Gastroesophageal sphincter (tissue), 4 donors: ENCODE results near the gene THBS2. TPM values are rescaled to one million over a fixed set of nuclear protein-coding genes. Genes with fewer than 3 reads are reported as not detected.

Source experiments
- ATAC-seq: fragments of 150-250 bp; one replicate; pipeline ENCODE4 v1.9.1; 2016; ENCODE audit warnings: mild to moderate bottlenecking, moderate library complexity
- H3K27ac ChIP-seq, 4 donors: fragments of 200-600 bp; sonication (generic) in 3 of 4; 1 replicate in 3 of 4; 2 replicates in 1 of 4; pipeline ENCODE4 v1.5.1; 2016 to 2019
- H3K27me3 ChIP-seq: fragments of 200-600 bp; sonication (generic); one replicate; pipeline ENCODE4 v1.5.1; 2019
- H3K36me3 ChIP-seq, 2 donors: fragments of 200-600 bp; sonication (generic); one replicate each; pipeline ENCODE4 v1.5.1; 2019; ENCODE audit warnings: control low read depth in 1 of 2
- H3K4me1 ChIP-seq, 3 donors: fragments of 200-600 bp; sonication (generic); 1 replicate in 2 of 3; 2 replicates in 1 of 3; pipeline ENCODE4 v1.5.1; 2016 to 2019; ENCODE audit warnings: control low read depth in 2 of 3
- H3K4me3 ChIP-seq, 2 donors: fragments of 200-600 bp; sonication (generic); one replicate each; pipeline ENCODE4 v1.5.1; 2019; ENCODE audit warnings: mild to moderate bottlenecking in 1 of 2, moderate library complexity in 1 of 2
- H3K9me3 ChIP-seq, 3 donors: fragments of 200-600 bp; sonication (generic); one replicate each; pipeline ENCODE4 v1.5.1; 2017 to 2019; ENCODE audit warnings: control low read depth in 2 of 3
- CTCF ChIP-seq, 4 experiments: fragments of 200-600 bp in 2 of 4; fragments of 450-650 bp in 2 of 4; sonication (generic) in 1 of 4; IDR thresholded peaks; one replicate each; pipeline ENCODE4 v1.5.1; 2017 to 2019; ENCODE audit warnings: antibody characterized with exemption in 4 of 4, mild to moderate bottlenecking in 2 of 4, moderate library complexity in 2 of 4
- EP300 ChIP-seq: sonication (generic); formaldehyde crosslinking; IDR thresholded peaks from one replicate; pipeline ENCODE4 v1.6.1; 2017; ENCODE audit warnings: antibody characterized with exemption, mild to moderate bottlenecking
- POLR2A ChIP-seq, 2 donors: fragments of 450-650 bp; IDR thresholded peaks; one replicate each; pipeline ENCODE4 v1.6.1; 2017; ENCODE audit warnings: antibody characterized with exemption in 2 of 2, mild to moderate bottlenecking in 2 of 2, moderate library complexity in 1 of 2
- POLR2AphosphoS5 ChIP-seq: sonication (generic); formaldehyde crosslinking; IDR thresholded peaks from one replicate; pipeline ENCODE4 v1.6.1; 2017; ENCODE audit warnings: antibody characterized with exemption
- WGBS, 2 donors: methylation state at CpG; one replicate each; pipeline ENCODE4 v1.1.5; 2018; ENCODE audit warnings: low coverage in 1 of 2; 5-methylcytosine and 5-hydroxymethylcytosine counted together
- total RNA-seq, 4 donors: library from RNA; depleted of rRNA; stranded (reverse); fragments of >200 nt; gene quantifications; one replicate each; pipeline ENCODE4 v1.1.0, GENCODE V29; 2016

Gene THBS2
- total RNA-seq, 4 donors from 2014 or later = 21.5 to 41.9 (median 35.7) TPM

GRCh38 chr6:169240591-169241390 lies 12.9 kb downstream of the THBS2 start:
- Histone ChIP-seq H3K9me3 (no peaks in the 10 kb centered on the region), H3K4me1 (no peaks in the 10 kb centered on the region), H3K27ac (no peak overlapping the region), H3K27me3 (no peaks in the 10 kb centered on the region), H3K4me3 (no peak overlapping the region), H3K36me3 (peaks cover 0 to 25% of the 10 kb centered on the region in 2 donors)
- ATAC-seq = no peak
- TF ChIP-seq EP300 (no peak), CTCF (IDR thresholded peaks at IDR 0.05) (no peak), POLR2A (IDR thresholded peaks at IDR 0.05) (no peak), POLR2AphosphoS5 (no peak)
- 90 to 99% methylated on average over 12 to 16 of the region's 28 CpGs for WGBS, 2 donors

GRCh38 chr6:169240125-169240524 lies 13.5 kb downstream of the THBS2 start:
- Histone ChIP-seq H3K36me3 (peaks cover 0 to 25% of the 10 kb centered on the region in 2 donors), H3K9me3 (no peaks in the 10 kb centered on the region), H3K4me1 (no peaks in the 10 kb centered on the region), H3K27ac (no peak overlapping the region), H3K4me3 (no peak overlapping the region), H3K27me3 (no peaks in the 10 kb centered on the region)
- ATAC-seq = no peak
- WGBS, 2 donors = 77 to 81% methylated on average over 8 to 9 of the region's 11 CpGs
- TF ChIP-seq CTCF (IDR thresholded peaks at IDR 0.05) (no peak), POLR2AphosphoS5 (no peak), POLR2A (IDR thresholded peaks at IDR 0.05) (no peak), EP300 (no peak)

GRCh38 chr6:169239181-169239580 lies 14.5 kb downstream of the THBS2 start:
- H3K27me3 ChIP-seq = no peaks in the 10 kb centered on the region
- no peak for ATAC-seq
- peaks cover 0 to 23% of the 10 kb centered on the region in 2 donors for H3K36me3 ChIP-seq
- H3K27ac ChIP-seq = no peak overlapping the region
- no peak for TF ChIP-seq EP300
- TF ChIP-seq POLR2A (IDR thresholded peaks at IDR 0.05) = no peak
- no peak for TF ChIP-seq POLR2AphosphoS5
- no peak for TF ChIP-seq CTCF (IDR thresholded peaks at IDR 0.05)
- no peak overlapping the region for H3K4me3 ChIP-seq
- WGBS, 2 donors = 60 to 83% methylated on average over 1 to 4 of the region's 7 CpGs
- H3K4me1 ChIP-seq = no peaks in the 10 kb centered on the region
- no peaks in the 10 kb centered on the region for H3K9me3 ChIP-seq

GRCh38 chr6:169238766-169239165 lies 14.9 kb downstream of the THBS2 start:
- 80 to 88% methylated on average over 1 to 7 of the region's 8 CpGs for WGBS, 2 donors
- Histone ChIP-seq H3K36me3 (peaks cover 0 to 26% of the 10 kb centered on the region in 2 donors), H3K9me3 (no peaks in the 10 kb centered on the region), H3K4me3 (no peak overlapping the region), H3K27me3 (no peaks in the 10 kb centered on the region), H3K4me1 (no peaks in the 10 kb centered on the region), H3K27ac (no peak overlapping the region)
- no peak for ATAC-seq
- TF ChIP-seq POLR2AphosphoS5 (no peak), EP300 (no peak), POLR2A (IDR thresholded peaks at IDR 0.05) (no peak), CTCF (IDR thresholded peaks at IDR 0.05) (no peak)
